H1 (cell line): ENCODE data around the gene PARG. TPM values are rescaled to one million over a fixed set of nuclear protein-coding genes. Genes with fewer than 3 reads are reported as not detected.
A peak's percentile ranks its signal among the peaks of the same experiment; 100 is the strongest.

ENCODE experiments used
- CTCF ChIA-PET: fragments of 300-600 bp; sonication (Branson Sonifier 250); formaldehyde crosslinking; loops from one replicate; lab custom pipeline; 2021; ENCODE audit not compliant: partially characterized antibody; lab: Charles Lee
- POLR2A ChIA-PET: fragments of 300-600 bp; sonication (Branson Sonifier 250); formaldehyde crosslinking; loops from one replicate; lab custom pipeline; 2021; ENCODE audit warnings: inconsistent platforms; ENCODE audit not compliant: partially characterized antibody; lab: Charles Lee
- DNase-seq, 2 experiments: peaks; one replicate each; pipeline versions ENCODE4 v3.0.0 to v3.0.0-alpha.2; 2010 to 2022; ENCODE audit warnings: low spot score in 2 of 2, low read depth in 1 of 2, mixed read lengths in 1 of 2
- FAIRE-seq: peaks from 2 replicates; lab custom pipeline; 2011; peaks lifted over from hg19 to GRCh38; lab: Jason Lieb, UNC
- H2AFZ ChIP-seq: 2 replicates; pipeline ENCODE4 v1.8.1; 2012; ENCODE audit warnings: low read length, inconsistent platforms
- H2AK5ac ChIP-seq: 2 replicates; pipeline ENCODE4 v1.6.1; 2013; ENCODE audit warnings: low read depth, low read length
- H2BK120ac ChIP-seq: replicated peaks from 2 replicates; pipeline ENCODE3; 2013; ENCODE audit warnings: low read depth, low read length, inconsistent platforms
- H2BK12ac ChIP-seq: 2 replicates; pipeline ENCODE4 v1.6.1; 2013; ENCODE audit warnings: low read depth, low read length
- H2BK15ac ChIP-seq: 2 replicates; pipeline ENCODE4 v1.6.1; 2013; ENCODE audit warnings: low read length
- H2BK20ac ChIP-seq: 2 replicates; pipeline ENCODE4 v1.6.1; 2013; ENCODE audit warnings: low read length
- H2BK5ac ChIP-seq: 2 replicates; pipeline ENCODE4 v1.6.1; 2013; ENCODE audit warnings: low read depth, low read length
- H3K14ac ChIP-seq: 2 replicates; pipeline ENCODE4 v1.6.1; 2013; ENCODE audit warnings: inconsistent platforms; ENCODE audit not compliant: insufficient read length
- H3K18ac ChIP-seq: 2 replicates; pipeline ENCODE4 v1.6.1; 2013; ENCODE audit warnings: low read length; ENCODE audit errors: extremely low read depth
- H3K23ac ChIP-seq: 2 replicates; pipeline ENCODE4 v1.6.1; 2013; ENCODE audit warnings: inconsistent platforms; ENCODE audit not compliant: insufficient read length
- H3K23me2 ChIP-seq: 2 replicates; pipeline ENCODE4 v1.6.1; 2013; ENCODE audit warnings: low read depth, low read length
- H3K27ac ChIP-seq: 2 replicates; pipeline ENCODE4 v1.6.1; 2011; ENCODE audit warnings: low read depth, low read length, inconsistent platforms
- H3K27me3 ChIP-seq, 4 experiments: replicated peaks in 1 of 4; 1 replicate in 1 of 4; 2 replicates in 3 of 4; pipeline versions ENCODE4 v1.6.1 to v1.8.1; 2011 to 2013; ENCODE audit warnings: low read length in 3 of 4, mild to moderate bottlenecking in 3 of 4, inconsistent platforms in 2 of 4, mixed read lengths in 2 of 4, moderate library complexity in 1 of 4; ENCODE audit not compliant: control insufficient read depth in 3 of 4, insufficient read depth in 3 of 4; ENCODE audit errors: extremely low read depth in 1 of 4
- H3K36me3 ChIP-seq, 4 experiments: 2 replicates each; pipeline versions ENCODE4 v1.6.1 to v1.8.1; 2011 to 2013; ENCODE audit warnings: mild to moderate bottlenecking in 4 of 4, low read length in 3 of 4, moderate library complexity in 2 of 4, control low read depth in 1 of 4, inconsistent platforms in 1 of 4; ENCODE audit not compliant: insufficient read depth in 4 of 4, control insufficient read depth in 2 of 4
- H3K4ac ChIP-seq: replicated peaks from 2 replicates; pipeline ENCODE3; 2013; ENCODE audit warnings: low read length, low read depth, mixed read lengths, inconsistent platforms; ENCODE audit not compliant: insufficient read length
- H3K4me1 ChIP-seq, 4 experiments: replicated peaks in 1 of 4; 1 replicate in 1 of 4; 2 replicates in 3 of 4; pipeline versions ENCODE4 v1.6.1 to v1.8.1; 2011 to 2013; ENCODE audit warnings: low read length in 3 of 4, inconsistent platforms in 2 of 4, mixed read lengths in 1 of 4; ENCODE audit not compliant: insufficient read depth in 4 of 4, control insufficient read depth in 3 of 4
- H3K4me2 ChIP-seq, 2 experiments: 2 replicates each; pipeline versions ENCODE4 v1.6.1 to v1.8.1; 2011 to 2013; ENCODE audit warnings: low read depth in 2 of 2, low read length in 2 of 2, control low read depth in 1 of 2, inconsistent platforms in 1 of 2, mild to moderate bottlenecking in 1 of 2; ENCODE audit not compliant: insufficient read depth in 1 of 2
- H3K4me3 ChIP-seq, 4 experiments: fragments of 200-600, 300-600 bp in 1 of 4; sonication (generic), shearing (Covaris generic), sonication (Bioruptor Twin) in 1 of 4; 2 replicates each; pipeline versions ENCODE4 v1.5.1 to v1.8.1; 2011 to 2016; ENCODE audit warnings: low read length in 4 of 4, low read depth in 3 of 4, control low read depth in 2 of 4, inconsistent platforms in 2 of 4, mild to moderate bottlenecking in 2 of 4, mixed read lengths in 1 of 4, moderate library complexity in 1 of 4; ENCODE audit not compliant: insufficient read depth in 2 of 4; ENCODE audit errors: extremely low read depth in 1 of 4
- H3K56ac ChIP-seq: replicated peaks from 2 replicates; pipeline ENCODE3; 2013; ENCODE audit warnings: low read depth, mild to moderate bottlenecking, mixed read lengths, low read length, inconsistent platforms; ENCODE audit not compliant: insufficient read length
- H3K79me1 ChIP-seq: 2 replicates; pipeline ENCODE4 v1.6.1; 2013; ENCODE audit warnings: low read depth, low read length, control low read depth
- H3K79me2 ChIP-seq, 2 experiments: 2 replicates each; pipeline versions ENCODE4 v1.6.1 to v1.8.1; 2012 to 2013; ENCODE audit warnings: low read length in 2 of 2, mild to moderate bottlenecking in 2 of 2, inconsistent platforms in 1 of 2; ENCODE audit not compliant: insufficient read depth in 2 of 2, control insufficient read depth in 1 of 2
- H3K9ac ChIP-seq, 4 experiments: replicated peaks in 1 of 4; 1 replicate in 1 of 4; 2 replicates in 3 of 4; pipeline versions ENCODE4 v1.6.1 to v1.8.1; 2011 to 2013; ENCODE audit warnings: low read depth in 3 of 4, low read length in 3 of 4, control low read depth in 2 of 4, mild to moderate bottlenecking in 2 of 4, moderate library complexity in 2 of 4, inconsistent platforms in 1 of 4; ENCODE audit errors: extremely low read depth in 1 of 4
- H3K9me3 ChIP-seq, 2 experiments: 2 replicates each; pipeline versions ENCODE4 v1.6.1 to v1.8.1; 2012 to 2013; ENCODE audit warnings: mild to moderate bottlenecking in 2 of 2, moderate library complexity in 2 of 2, control low read depth in 1 of 2, inconsistent platforms in 1 of 2, low read depth in 1 of 2, low read length in 1 of 2, mixed read lengths in 1 of 2; ENCODE audit not compliant: insufficient read depth in 2 of 2
- H4K20me1 ChIP-seq, 2 experiments: replicated peaks in 1 of 2; 2 replicates each; pipeline versions ENCODE3 to v1.8.1; 2011 to 2013; ENCODE audit warnings: inconsistent platforms in 2 of 2, low read length in 2 of 2, mild to moderate bottlenecking in 1 of 2; ENCODE audit not compliant: insufficient read depth in 2 of 2, control insufficient read depth in 1 of 2
- H4K5ac ChIP-seq: 2 replicates; pipeline ENCODE4 v1.6.1; 2013; ENCODE audit warnings: low read length, low read depth, mixed read lengths, inconsistent platforms; ENCODE audit not compliant: insufficient read length
- H4K8ac ChIP-seq: 2 replicates; pipeline ENCODE4 v1.8.0; 2013; ENCODE audit warnings: mild to moderate bottlenecking, moderate library complexity, low read length, inconsistent platforms; ENCODE audit not compliant: insufficient read depth; ENCODE audit errors: extremely low read depth
- H4K91ac ChIP-seq: replicated peaks from 2 replicates; pipeline ENCODE3; 2013; ENCODE audit warnings: low read length, mixed read lengths, inconsistent platforms; ENCODE audit not compliant: insufficient read length
- CEBPB ChIP-seq: IDR thresholded peaks from 2 replicates; pipeline ENCODE4 v1.6.1; 2012; ENCODE audit warnings: low read depth, low read length
- EP300 ChIP-seq, 2 experiments: IDR thresholded peaks; 1 replicate in 1 of 2; 2 replicates in 1 of 2; pipeline ENCODE4 v1.6.1; 2011 to 2012; ENCODE audit warnings: low read depth in 2 of 2, low read length in 2 of 2, mild to moderate bottlenecking in 2 of 2, borderline replicate concordance in 1 of 2, inconsistent platforms in 1 of 2, moderate library complexity in 1 of 2
- JUN ChIP-seq: IDR thresholded peaks from 2 replicates; pipeline ENCODE4 v1.6.1; 2011; ENCODE audit warnings: low read depth, mild to moderate bottlenecking, improper control_type of control experiment, low read length
- NANOG ChIP-seq: IDR thresholded peaks from 2 replicates; pipeline ENCODE4 v1.6.1; 2011; ENCODE audit warnings: low read length, low read depth, mild to moderate bottlenecking, inconsistent platforms; ENCODE audit not compliant: insufficient read depth, poor library complexity, severe bottlenecking
- POLR2A ChIP-seq, 2 experiments: IDR thresholded peaks; 1 replicate in 1 of 2; 2 replicates in 1 of 2; pipeline ENCODE4 v1.6.1; 2011; ENCODE audit warnings: low read depth in 2 of 2, low read length in 2 of 2, mild to moderate bottlenecking in 2 of 2; ENCODE audit errors: control extremely low read depth in 1 of 2
- RBBP5 ChIP-seq: IDR thresholded peaks from 2 replicates; pipeline ENCODE4 v1.7.1; 2012; ENCODE audit warnings: low read depth, mild to moderate bottlenecking, inconsistent platforms, low read length, moderate library complexity, borderline replicate concordance
- SP1 ChIP-seq: IDR thresholded peaks from 2 replicates; pipeline ENCODE4 v1.6.1; 2011; ENCODE audit warnings: low read depth, low read length
- TEAD4 ChIP-seq: IDR thresholded peaks from 2 replicates; pipeline ENCODE4 v1.6.1; 2012; ENCODE audit warnings: low read depth, low read length, inconsistent platforms, mixed read lengths
- YY1 ChIP-seq: IDR thresholded peaks from 2 replicates; pipeline ENCODE4 v1.6.1; 2011; ENCODE audit warnings: low read depth, mild to moderate bottlenecking, low read length
- WGBS, 2 experiments: shearing (Covaris generic) in 1 of 2; methylation state at CpG; one replicate each; pipeline versions ENCODE4 v1.1.6 to v1.1.7; 2013 to 2015; ENCODE audit warnings: low lambda C conversion rate in 2 of 2, mixed read lengths in 2 of 2, inconsistent platforms in 1 of 2, low coverage in 1 of 2, missing lambda C conversion rate in 1 of 2; ENCODE audit not compliant: insufficient replicate concordance in 2 of 2, insufficient coverage in 1 of 2, insufficient read length in 1 of 2; ENCODE audit errors: extremely low coverage in 1 of 2, missing lambda C conversion rate in 1 of 2; 5-methylcytosine and 5-hydroxymethylcytosine counted together
- polyA plus RNA-seq, 7 experiments: library from polyadenylated mRNA; depleted of rRNA in 3 of 7; stranded (reverse) in 5 of 7; unstranded in 2 of 7; fragments of >200 nt in 5 of 7; fragments of 200-250 nt in 2 of 7; gene quantifications; 1 replicate in 5 of 7; 2 replicates in 1 of 7; 4 replicates in 1 of 7; pipeline versions ENCODE4 v1.2.1 to v1.2.3, GENCODE V29; 2011 to 2013; ENCODE audit warnings: missing spikeins in 2 of 7, mixed read lengths in 2 of 7
- total RNA-seq: library from RNA; stranded (reverse); fragmentation: NEBNext Ultra II Directional; extraction: Animal tissue kit (Norgen Biotek cat#: 25700); gene quantifications from 2 replicates; pipeline ENCODE4 v1.2.1, GENCODE V29; 2021

The PARG gene
- total and polyA plus RNA-seq, 2 of the 8 experiments (the other 6 are each of a cell fraction or from before 2014, with no cell fraction given) = 13.3 to 56.2 TPM

GRCh38 chr10:49831352-49832035 lies 110.3 kb downstream of the PARG start:
- no peak overlapping the region for H3K23ac ChIP-seq
- H4K8ac ChIP-seq = no peak overlapping the region
- no peaks in the 10 kb centered on the region for H3K27me3 ChIP-seq
- H2BK5ac ChIP-seq = peak overlapping the region; percentile 99
- H2AFZ ChIP-seq = no peak overlapping the region
- WGBS, 2 experiments = 41% methylated on average over 8 of the region's 8 CpGs; no CpG with 5 or more reads in 1 of the 2 experiments
- H4K5ac ChIP-seq = peak overlapping the region; percentile 63
- ChIA-PET CTCF (interaction anchor here (0.6 to 1.1 kb wide), 4 partner anchors 63 to 504 kb away, joined by 3 to 5 read pairs (median 4); no protein-coding TSS in a partner anchor), POLR2A (interaction anchor here (1.1 to 1.2 kb wide), 2 partner anchors 9 to 28 kb away, joined by 3 read pairs; no protein-coding TSS in a partner anchor)
- no peaks in the 10 kb centered on the region for H3K79me2 ChIP-seq
- no peak overlapping the region for H3K14ac ChIP-seq
- peak overlapping the region; percentile 99 for H3K18ac ChIP-seq
- H3K4me2 ChIP-seq = peak overlapping the region; percentile 66 to 84
- H4K91ac ChIP-seq = peak overlapping the region; percentile 99
- H3K9ac ChIP-seq = no peak overlapping the region; a peak in 1 of 7 replicates
- peak overlapping the region; percentile 98 for H2BK120ac ChIP-seq
- H2BK20ac ChIP-seq = peak overlapping the region; percentile 100
- H2BK12ac ChIP-seq = peak overlapping the region; percentile 99
- TF ChIP-seq TEAD4 = peak; percentile 89
- TF ChIP-seq EP300 (IDR thresholded peaks at IDR 0.05; ENCODE audit: borderline replicate concordance in 1 of 2, low read depth in 2 of 2, low read length in 2 of 2) = peak in 1 of 2 experiments; percentile 54; a peak in 1 of 3 replicates
- TF ChIP-seq JUN = no peak
- TF ChIP-seq SP1 = 0 out of 2 replicates have a peak, but pooled peaks have one; percentile 49
- TF ChIP-seq YY1 = peak; percentile 59; the same call in 1 of the 2 replicates
- TF ChIP-seq NANOG = peak; percentile 91
- TF ChIP-seq RBBP5 = no peak
- 0 out of 2 replicates have a peak, but pooled peaks have one; percentile 10 for TF ChIP-seq CEBPB
- TF ChIP-seq POLR2A (IDR thresholded peaks at IDR 0.05; ENCODE audit: control extremely low read depth in 1 of 2, low read depth in 2 of 2, low read length in 2 of 2) = peak in 1 of 2 experiments; percentile 37; a peak in 1 of 3 replicates
- peak overlapping the region; percentile 77 for H3K56ac ChIP-seq
- peak overlapping the region in 1 of 4 experiments; percentile 20; a peak in 2 of 8 replicates for H3K4me3 ChIP-seq
- H3K27ac ChIP-seq = peak overlapping the region; percentile 71
- H3K4ac ChIP-seq = peak overlapping the region; percentile 87
- peaks cover 0 to 9% (median 1%) of the 10 kb centered on the region in 4 experiments; a peak in 2 of 8 replicates for H3K36me3 ChIP-seq
- H2AK5ac ChIP-seq = peak overlapping the region; percentile 100
- H2BK15ac ChIP-seq = 0 out of 2 replicates have a peak overlapping the region, but pooled peaks have one; percentile 31
- H3K79me1 ChIP-seq = no peaks in the 10 kb centered on the region
- H3K9me3 ChIP-seq = no peaks in the 10 kb centered on the region
- H3K23me2 ChIP-seq = no peaks in the 10 kb centered on the region
- peaks cover 3 to 17% (median 12%) of the 10 kb centered on the region in 4 experiments; a peak in 6 of 7 replicates for H3K4me1 ChIP-seq
- H4K20me1 ChIP-seq = no peaks in the 10 kb centered on the region
- FAIRE-seq (peak; percentile 90), DNase-seq (peak; percentile 52 to 57)
